NCI-H510A (cell line): ENCODE measurements around the gene CRB2.
A peak's percentile ranks its signal among the peaks of the same experiment; 100 is the strongest.
"Not testable (repeated sequence)": the region's sequence is repeated elsewhere in the genome, so short reads cannot be mapped to it uniquely, and the experiment has no call there.

Source experiments
- DNase-seq: peaks from one replicate; lab custom pipeline; 2025; lab: John Stamatoyannopoulos, UW

The CRB2 gene

GRCh38 chr9:123329329-123329955 lies 26.6 kb upstream of the CRB2 start:
- DNase-seq = peak; percentile 58

GRCh38 chr9:123331346-123332060 lies 24.5 kb upstream of the CRB2 start:
- DNase-seq = no peak

GRCh38 chr9:123333058-123333669 lies 22.8 kb upstream of the CRB2 start:
- DNase-seq = not testable (repeated sequence)

GRCh38 chr9:123334639-123335038 lies 21.4 kb upstream of the CRB2 start:
- no peak for DNase-seq

GRCh38 chr9:123335193-123335985 lies 20.6 kb upstream of the CRB2 start:
- DNase-seq = no peak

GRCh38 chr9:123335986-123336329 lies 20.0 kb upstream of the CRB2 start:
- DNase-seq = no peak

- DNase-seq = no peak
Observed at GRCh38 chr9:123336449-123336848, 19.5 kb upstream of the CRB2 start.

- no peak for DNase-seq
Observed at GRCh38 chr9:123336959-123337358, 19.0 kb upstream of the CRB2 start.

- no peak for DNase-seq
Observed at GRCh38 chr9:123337971-123338370, 18.0 kb upstream of the CRB2 start.

- no peak for DNase-seq
Observed at GRCh38 chr9:123338710-123339665, 17.0 kb upstream of the CRB2 start.

GRCh38 chr9:123339666-123340510 lies 16.1 kb upstream of the CRB2 start:
- no peak for DNase-seq

GRCh38 chr9:123341816-123342215 lies 14.2 kb upstream of the CRB2 start:
- DNase-seq = no peak

GRCh38 chr9:123342247-123342646 lies 13.8 kb upstream of the CRB2 start:
- DNase-seq = no peak

GRCh38 chr9:123343443-123344191 lies 12.4 kb upstream of the CRB2 start:
- DNase-seq = no peak

- DNase-seq = no peak
Observed at GRCh38 chr9:123344192-123344949, 11.6 kb upstream of the CRB2 start.

- no peak for DNase-seq
Observed at GRCh38 chr9:123345567-123345955, 10.4 kb upstream of the CRB2 start.

GRCh38 chr9:123346026-123346425 lies 10.0 kb upstream of the CRB2 start:
- DNase-seq = no peak

GRCh38 chr9:123346826-123347225 lies 9.2 kb upstream of the CRB2 start:
- DNase-seq = no peak
